ENCODE results near the gene UGT1A7. TPM values are rescaled to one million over a fixed set of nuclear protein-coding genes. Genes with fewer than 3 reads are reported as not detected.

The UGT1A7 gene
- total and polyA plus RNA-seq, 9 of the 15 experiments (the other 6 are each of a cell fraction or from before 2014, with no cell fraction given): not detected

DNA sequence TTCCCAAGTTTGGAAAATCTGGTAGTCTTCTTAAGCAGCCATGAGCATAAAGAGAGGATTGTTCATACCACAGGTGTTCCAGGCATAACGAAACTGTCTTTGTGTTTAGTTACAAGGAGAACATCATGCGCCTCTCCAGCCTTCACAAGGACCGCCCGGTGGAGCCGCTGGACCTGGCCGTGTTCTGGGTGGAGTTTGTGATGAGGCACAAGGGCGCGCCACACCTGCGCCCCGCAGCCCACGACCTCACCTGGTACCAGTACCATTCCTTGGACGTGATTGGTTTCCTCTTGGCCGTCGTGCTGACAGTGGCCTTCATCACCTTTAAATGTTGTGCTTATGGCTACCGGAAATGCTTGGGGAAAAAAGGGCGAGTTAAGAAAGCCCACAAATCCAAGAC, 90.5 kb downstream of the UGT1A7 start (continued):
- TF ChIP-seq, protein P1, sequence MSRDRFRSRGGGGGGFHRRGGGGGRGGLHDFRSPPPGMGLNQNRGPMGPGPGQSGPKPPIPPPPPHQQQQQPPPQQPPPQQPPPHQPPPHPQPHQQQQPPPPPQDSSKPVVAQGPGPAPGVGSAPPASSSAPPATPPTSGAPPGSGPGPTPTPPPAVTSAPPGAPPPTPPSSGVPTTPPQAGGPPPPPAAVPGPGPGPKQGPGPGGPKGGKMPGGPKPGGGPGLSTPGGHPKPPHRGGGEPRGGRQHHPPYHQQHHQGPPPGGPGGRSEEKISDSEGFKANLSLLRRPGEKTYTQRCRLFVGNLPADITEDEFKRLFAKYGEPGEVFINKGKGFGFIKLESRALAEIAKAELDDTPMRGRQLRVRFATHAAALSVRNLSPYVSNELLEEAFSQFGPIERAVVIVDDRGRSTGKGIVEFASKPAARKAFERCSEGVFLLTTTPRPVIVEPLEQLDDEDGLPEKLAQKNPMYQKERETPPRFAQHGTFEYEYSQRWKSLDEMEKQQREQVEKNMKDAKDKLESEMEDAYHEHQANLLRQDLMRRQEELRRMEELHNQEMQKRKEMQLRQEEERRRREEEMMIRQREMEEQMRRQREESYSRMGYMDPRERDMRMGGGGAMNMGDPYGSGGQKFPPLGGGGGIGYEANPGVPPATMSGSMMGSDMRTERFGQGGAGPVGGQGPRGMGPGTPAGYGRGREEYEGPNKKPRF (IDR thresholded peaks at IDR 0.05; ENCODE audit: low read depth, low read length): no peak
- TF ChIP-seq, protein P2, sequence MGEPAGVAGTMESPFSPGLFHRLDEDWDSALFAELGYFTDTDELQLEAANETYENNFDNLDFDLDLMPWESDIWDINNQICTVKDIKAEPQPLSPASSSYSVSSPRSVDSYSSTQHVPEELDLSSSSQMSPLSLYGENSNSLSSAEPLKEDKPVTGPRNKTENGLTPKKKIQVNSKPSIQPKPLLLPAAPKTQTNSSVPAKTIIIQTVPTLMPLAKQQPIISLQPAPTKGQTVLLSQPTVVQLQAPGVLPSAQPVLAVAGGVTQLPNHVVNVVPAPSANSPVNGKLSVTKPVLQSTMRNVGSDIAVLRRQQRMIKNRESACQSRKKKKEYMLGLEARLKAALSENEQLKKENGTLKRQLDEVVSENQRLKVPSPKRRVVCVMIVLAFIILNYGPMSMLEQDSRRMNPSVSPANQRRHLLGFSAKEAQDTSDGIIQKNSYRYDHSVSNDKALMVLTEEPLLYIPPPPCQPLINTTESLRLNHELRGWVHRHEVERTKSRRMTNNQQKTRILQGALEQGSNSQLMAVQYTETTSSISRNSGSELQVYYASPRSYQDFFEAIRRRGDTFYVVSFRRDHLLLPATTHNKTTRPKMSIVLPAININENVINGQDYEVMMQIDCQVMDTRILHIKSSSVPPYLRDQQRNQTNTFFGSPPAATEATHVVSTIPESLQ (CRISPR knock-in tag; IDR thresholded peaks at IDR 0.05): no peak
- no peak for TF ChIP-seq MEIS2 (IDR thresholded peaks at IDR 0.05; ENCODE audit: partially characterized antibody)
- TF ChIP-seq NR2C2 (CRISPR knock-in tag; IDR thresholded peaks at IDR 0.05): no peak
- no peak for TF ChIP-seq NR2C2 (tag; IDR thresholded peaks at IDR 0.05)
- no peak for TF ChIP-seq HIVEP1 (CRISPR knock-in tag; IDR thresholded peaks at IDR 0.05)
- TF ChIP-seq NR2C1 (IDR thresholded peaks at IDR 0.05): no peak
- no peak for TF ChIP-seq NR2C1 (tag; IDR thresholded peaks at IDR 0.05)
- TF ChIP-seq RBFOX2 (IDR thresholded peaks at IDR 0.05; ENCODE audit: low read depth, low read length): no peak
